ENCODE measurements around the gene C15orf62. TPM values are rescaled to one million over a fixed set of nuclear protein-coding genes. Genes with fewer than 3 reads are reported as not detected.
A peak's percentile ranks its signal among the peaks of the same experiment; 100 is the strongest.

C15orf62 gene
- polyA plus RNA-seq, 1 of the 3 experiments (the other 2 are of a cell fraction), result not detected

- H3K36me3 ChIP-seq (replicated peaks in 1 of 2; ENCODE audit: control insufficient read depth in 1 of 2, insufficient read depth in 2 of 2, low read length in 1 of 2), result peaks cover 3 to 32% of the 10 kb centered on the region in 2 experiments
- no peaks in the 10 kb centered on the region for H3K79me2 ChIP-seq (ENCODE audit: insufficient read depth)
- no peak overlapping the region for H3K9ac ChIP-seq
- no peaks in the 10 kb centered on the region for H3K9me3 ChIP-seq
- no peaks in the 10 kb centered on the region for H3K9me2 ChIP-seq
- peak overlapping the region; percentile 39 to 83; a peak in 3 of 4 replicates for H3K27ac ChIP-seq (ENCODE audit: low read depth in 2 of 2, low read length in 1 of 2)
- H3F3A ChIP-seq (replicated peaks; ENCODE audit: insufficient read depth), result peaks cover 5% of the 10 kb centered on the region
- ChIA-PET CTCF (interaction anchor here (0.7 to 31.8 kb wide), 6 partner anchors 9 to 122 kb away, joined by 3 to 555 read pairs (median 4); partner anchors contain the start of gene RMDN3), POLR2A (interaction anchor here (1.1 to 1.8 kb wide), 3 partner anchors 13 to 25 kb away, joined by 3 to 6 read pairs (median 6); no protein-coding TSS in a partner anchor)
- 88% methylated on average over 6 of the region's 17 CpGs for WGBS (ENCODE audit: low lambda C conversion rate)
- H3K27me3 ChIP-seq (ENCODE audit: insufficient read depth), result no peaks in the 10 kb centered on the region
- no peak for TF ChIP-seq FOSL2 (IDR thresholded peaks at IDR 0.05; ENCODE audit: borderline replicate concordance, low read depth)
- no peak for TF ChIP-seq MEF2A (IDR thresholded peaks at IDR 0.05; ENCODE audit: borderline replicate concordance, low read depth)
- TF ChIP-seq MXI1 (IDR thresholded peaks at IDR 0.05; ENCODE audit: low read depth, low read length), result no peak
- no peak for TF ChIP-seq RAD21 (IDR thresholded peaks at IDR 0.05; ENCODE audit: low read length)
- no peak for TF ChIP-seq YY1 (IDR thresholded peaks at IDR 0.05; ENCODE audit: low read depth)
- no peak for TF ChIP-seq TAF1 (IDR thresholded peaks at IDR 0.05; ENCODE audit: borderline replicate concordance, low read depth, low read length)
- TF ChIP-seq, protein P1, sequence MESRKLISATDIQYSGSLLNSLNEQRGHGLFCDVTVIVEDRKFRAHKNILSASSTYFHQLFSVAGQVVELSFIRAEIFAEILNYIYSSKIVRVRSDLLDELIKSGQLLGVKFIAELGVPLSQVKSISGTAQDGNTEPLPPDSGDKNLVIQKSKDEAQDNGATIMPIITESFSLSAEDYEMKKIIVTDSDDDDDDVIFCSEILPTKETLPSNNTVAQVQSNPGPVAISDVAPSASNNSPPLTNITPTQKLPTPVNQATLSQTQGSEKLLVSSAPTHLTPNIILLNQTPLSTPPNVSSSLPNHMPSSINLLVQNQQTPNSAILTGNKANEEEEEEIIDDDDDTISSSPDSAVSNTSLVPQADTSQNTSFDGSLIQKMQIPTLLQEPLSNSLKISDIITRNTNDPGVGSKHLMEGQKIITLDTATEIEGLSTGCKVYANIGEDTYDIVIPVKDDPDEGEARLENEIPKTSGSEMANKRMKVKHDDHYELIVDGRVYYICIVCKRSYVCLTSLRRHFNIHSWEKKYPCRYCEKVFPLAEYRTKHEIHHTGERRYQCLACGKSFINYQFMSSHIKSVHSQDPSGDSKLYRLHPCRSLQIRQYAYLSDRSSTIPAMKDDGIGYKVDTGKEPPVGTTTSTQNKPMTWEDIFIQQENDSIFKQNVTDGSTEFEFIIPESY (IDR thresholded peaks at IDR 0.05; ENCODE audit: borderline replicate concordance, low read depth), result no peak
- no peak for TF ChIP-seq REST (IDR thresholded peaks at IDR 0.05; ENCODE audit: low read depth, low read length)
- TF ChIP-seq CHD2 (IDR thresholded peaks at IDR 0.05; ENCODE audit: low read length, partially characterized antibody), result no peak
- no peak for TF ChIP-seq FOXM1 (IDR thresholded peaks at IDR 0.05; ENCODE audit: low read depth)
- TF ChIP-seq FOXJ3 (CRISPR knock-in tag; IDR thresholded peaks at IDR 0.05), result no peak
- no peak for TF ChIP-seq RCOR1 (IDR thresholded peaks at IDR 0.05; ENCODE audit: low read length)
- no peak for TF ChIP-seq IRF3 (IDR thresholded peaks at IDR 0.05; ENCODE audit: low read depth, low read length)
- no peak for TF ChIP-seq GATA2 (CRISPR knock-in tag; IDR thresholded peaks at IDR 0.05)
- TF ChIP-seq, protein P2, sequence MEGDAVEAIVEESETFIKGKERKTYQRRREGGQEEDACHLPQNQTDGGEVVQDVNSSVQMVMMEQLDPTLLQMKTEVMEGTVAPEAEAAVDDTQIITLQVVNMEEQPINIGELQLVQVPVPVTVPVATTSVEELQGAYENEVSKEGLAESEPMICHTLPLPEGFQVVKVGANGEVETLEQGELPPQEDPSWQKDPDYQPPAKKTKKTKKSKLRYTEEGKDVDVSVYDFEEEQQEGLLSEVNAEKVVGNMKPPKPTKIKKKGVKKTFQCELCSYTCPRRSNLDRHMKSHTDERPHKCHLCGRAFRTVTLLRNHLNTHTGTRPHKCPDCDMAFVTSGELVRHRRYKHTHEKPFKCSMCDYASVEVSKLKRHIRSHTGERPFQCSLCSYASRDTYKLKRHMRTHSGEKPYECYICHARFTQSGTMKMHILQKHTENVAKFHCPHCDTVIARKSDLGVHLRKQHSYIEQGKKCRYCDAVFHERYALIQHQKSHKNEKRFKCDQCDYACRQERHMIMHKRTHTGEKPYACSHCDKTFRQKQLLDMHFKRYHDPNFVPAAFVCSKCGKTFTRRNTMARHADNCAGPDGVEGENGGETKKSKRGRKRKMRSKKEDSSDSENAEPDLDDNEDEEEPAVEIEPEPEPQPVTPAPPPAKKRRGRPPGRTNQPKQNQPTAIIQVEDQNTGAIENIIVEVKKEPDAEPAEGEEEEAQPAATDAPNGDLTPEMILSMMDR (IDR thresholded peaks at IDR 0.05), result no peak
- TF ChIP-seq EP300 (IDR thresholded peaks at IDR 0.05; ENCODE audit: borderline replicate concordance in 1 of 2, low read depth in 1 of 2, low read length in 1 of 2), result no peak
- TF ChIP-seq SMC3 (IDR thresholded peaks at IDR 0.05; ENCODE audit: low read depth, low read length), result no peak
- TF ChIP-seq SIN3A (IDR thresholded peaks at IDR 0.05; ENCODE audit: borderline replicate concordance, low read depth, low read length), result no peak
- no peak overlapping the region for H2AFZ ChIP-seq (ENCODE audit: low read depth)
- H3K4me1 ChIP-seq (ENCODE audit: control insufficient read depth in 1 of 2, insufficient read depth in 2 of 2, low read depth in 1 of 2, low read length in 1 of 2), result peaks cover 36 to 70% of the 10 kb centered on the region in 2 experiments; a peak in 3 of 4 replicates
- H3K4me3 ChIP-seq (ENCODE audit: low read depth in 2 of 2, low read length in 1 of 2), result no peak overlapping the region
- peak; percentile 32 for DNase-seq
- H3K4me2 ChIP-seq, result 0 out of 2 replicates have a peak overlapping the region, but pooled peaks have one; percentile 59
- H4K20me1 ChIP-seq (ENCODE audit: insufficient read depth), result no peaks in the 10 kb centered on the region
Measured at GRCh38 chr15:40770147-40770721, 454 bp downstream of the C15orf62 start.

Data from SK-N-SH (cell line).